Activated CD4-positive, CD25-positive, alpha-beta regulatory T cell treated with anti-CD3 and anti-CD28 coated beads, Interleukin-2, amount 50 U/mL, for 24 hours (primary cell): ENCODE results near the gene DUS1L.

Experiments used
- ATAC-seq, 2 donors: fragments of 150-1000 bp; cut with Tn5 transposase; one replicate each; pipeline ENCODE4 v1.10.0; 2021; ENCODE audit warnings: mild to moderate bottlenecking in 1 of 2, moderate library complexity in 1 of 2

The DUS1L gene

DNA sequence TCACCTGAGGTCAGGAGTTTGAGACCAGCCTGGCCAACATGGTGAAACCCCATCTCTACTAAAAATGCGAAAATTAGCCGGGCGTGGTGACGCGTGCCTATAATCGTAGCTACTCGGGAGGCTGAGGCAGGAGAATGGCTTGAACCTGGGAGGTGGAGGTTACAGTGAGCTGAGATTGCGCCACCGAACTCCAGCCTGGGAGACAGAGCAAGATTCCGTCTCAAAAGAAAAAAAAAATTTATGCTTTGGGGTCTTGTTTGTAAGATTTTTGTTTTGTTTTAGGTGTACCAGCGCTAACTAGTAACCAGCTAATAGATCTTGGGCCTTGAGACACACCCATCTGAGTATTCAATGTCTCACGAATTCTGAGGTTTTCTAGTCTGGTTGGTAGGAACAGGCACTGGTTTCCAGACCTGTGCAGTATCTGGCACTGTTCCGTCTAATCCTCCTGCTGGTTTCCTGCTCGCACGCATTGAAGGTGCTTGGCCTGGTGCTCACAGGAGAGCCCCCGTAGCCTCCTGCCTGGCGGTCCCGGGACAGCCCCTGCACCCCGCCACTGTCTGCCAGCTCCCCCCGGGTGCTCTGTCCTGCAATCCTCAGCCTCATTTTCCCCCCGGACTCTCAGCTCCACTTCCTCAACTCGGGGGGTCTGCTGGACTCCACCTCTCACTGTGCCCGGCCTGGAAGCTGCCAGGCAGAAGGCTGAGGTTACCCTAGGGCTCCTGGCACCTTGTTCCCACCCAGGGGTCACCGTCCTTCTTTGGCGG lies 10.6 kb upstream of the DUS1L start:
- peak in 1 of 2 donors; percentile 12 for ATAC-seq

DNA sequence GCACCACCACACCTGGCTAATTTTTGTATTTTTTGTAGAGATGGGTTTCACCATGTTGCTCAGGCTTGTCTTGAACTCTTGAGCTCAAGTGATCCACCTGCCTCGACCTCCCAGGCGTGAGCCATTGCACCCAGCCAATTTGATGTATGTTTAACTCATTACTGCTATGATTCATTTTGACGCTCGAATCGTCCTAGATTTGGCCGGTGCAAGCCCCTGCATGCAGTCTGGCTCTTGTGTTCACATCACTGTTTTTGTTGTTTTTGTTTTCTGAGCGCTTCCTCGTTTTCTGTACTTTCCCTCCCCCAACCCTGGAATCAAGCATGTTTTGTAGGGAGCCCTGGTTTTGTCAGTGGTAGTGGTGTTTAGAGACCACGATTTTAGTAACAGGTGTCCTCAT lies 7.8 kb upstream of the DUS1L start:
- no peak for ATAC-seq

DNA sequence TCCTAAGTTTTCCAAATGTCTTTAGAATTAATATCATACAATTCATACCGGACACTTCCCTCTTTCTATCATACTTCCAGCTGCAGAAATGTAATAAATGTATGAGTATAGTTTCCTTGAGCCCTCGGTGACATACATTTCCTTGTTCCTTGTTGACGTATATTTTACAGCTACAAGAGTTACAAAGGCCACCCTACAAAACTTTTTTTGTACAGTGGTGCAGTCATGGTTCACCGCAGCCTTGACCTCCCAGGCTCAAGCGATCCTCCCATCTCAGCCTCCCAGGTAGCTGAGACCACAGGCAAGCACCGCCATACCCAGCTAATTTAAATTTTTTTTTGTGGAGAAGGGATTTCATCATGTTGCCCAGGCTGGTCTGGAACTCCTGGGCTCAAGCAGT lies 7.2 kb upstream of the DUS1L start:
- ATAC-seq = no peak

DNA sequence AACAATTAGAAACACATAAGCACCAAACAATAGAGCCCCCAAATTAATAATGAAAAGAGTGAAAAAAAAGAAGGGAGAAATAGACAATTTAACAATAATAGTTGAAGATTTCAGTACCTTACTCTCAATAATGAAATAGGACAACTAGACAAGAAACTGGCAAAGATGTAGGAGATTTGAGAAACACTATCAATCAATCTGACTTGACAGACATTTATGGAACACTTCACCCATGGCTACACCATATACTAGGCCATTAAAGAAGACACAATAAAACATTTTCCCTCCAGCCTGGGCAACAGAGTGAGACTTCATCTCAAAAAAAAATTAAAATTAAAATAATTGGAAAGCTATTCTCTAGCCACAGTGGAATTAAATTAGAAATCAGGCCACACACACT lies 5.0 kb upstream of the DUS1L start:
- ATAC-seq = no peak

DNA sequence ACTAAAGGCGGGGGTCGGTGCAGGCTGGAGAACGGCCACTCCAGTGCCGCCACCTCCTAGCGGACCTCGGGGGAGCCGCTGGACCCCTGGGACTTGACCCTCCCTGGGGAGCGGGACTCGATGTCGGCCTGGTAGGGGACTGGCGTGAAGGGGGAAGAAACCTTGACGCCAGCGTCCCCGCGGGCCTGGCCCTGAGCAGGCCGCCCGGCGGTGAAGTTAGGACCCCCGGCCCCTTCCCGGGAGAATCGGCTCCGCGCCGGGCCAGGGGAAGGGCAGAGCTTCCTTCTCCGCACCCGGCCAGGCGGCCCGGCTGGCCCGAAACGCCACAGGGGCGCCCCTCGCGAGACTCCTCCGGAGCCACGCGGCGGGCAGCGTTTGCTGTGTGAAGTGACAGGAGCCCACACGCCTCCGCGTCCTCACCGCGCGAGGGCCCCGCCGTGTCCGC lies 389 bp downstream of the DUS1L start:
- ATAC-seq = peak; percentile 50 to 51

DNA sequence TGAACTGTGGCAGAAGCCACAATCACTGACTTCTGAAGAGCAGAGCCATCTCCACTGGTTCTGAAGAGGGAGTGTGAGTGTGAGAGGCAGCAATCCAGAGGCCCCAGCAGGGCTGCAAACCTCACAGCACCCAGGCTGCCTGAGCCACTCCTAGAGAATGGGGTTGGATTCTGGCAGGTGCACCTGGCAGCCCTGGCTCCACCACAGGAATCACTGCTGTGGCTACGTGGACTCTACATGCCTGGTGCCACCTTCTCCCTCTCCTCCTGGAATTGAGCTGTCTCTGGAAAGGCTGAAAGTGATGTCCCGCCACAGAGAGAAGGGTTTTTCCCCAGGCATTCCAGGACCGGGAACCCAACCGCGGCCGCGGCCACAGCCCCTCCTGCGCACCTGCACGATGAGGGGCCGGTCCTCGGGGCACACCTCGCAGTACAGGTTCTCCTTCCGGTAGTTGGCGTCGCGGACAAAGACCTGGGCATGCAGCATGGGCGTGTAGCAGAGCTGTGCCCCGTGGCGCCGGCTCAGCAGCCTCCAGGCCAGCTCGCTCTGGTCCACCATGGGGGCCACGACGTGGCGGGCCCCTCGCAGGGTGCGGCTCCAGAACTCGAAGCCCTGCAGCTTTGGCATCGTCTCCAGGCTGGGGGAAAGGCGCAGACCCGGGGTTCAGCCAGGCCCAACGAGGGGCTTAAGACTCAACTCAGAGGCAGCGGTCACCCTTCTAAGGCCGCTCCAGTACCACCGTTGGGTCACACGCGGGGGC lies 991 bp downstream of the DUS1L start:
- no peak for ATAC-seq

DNA sequence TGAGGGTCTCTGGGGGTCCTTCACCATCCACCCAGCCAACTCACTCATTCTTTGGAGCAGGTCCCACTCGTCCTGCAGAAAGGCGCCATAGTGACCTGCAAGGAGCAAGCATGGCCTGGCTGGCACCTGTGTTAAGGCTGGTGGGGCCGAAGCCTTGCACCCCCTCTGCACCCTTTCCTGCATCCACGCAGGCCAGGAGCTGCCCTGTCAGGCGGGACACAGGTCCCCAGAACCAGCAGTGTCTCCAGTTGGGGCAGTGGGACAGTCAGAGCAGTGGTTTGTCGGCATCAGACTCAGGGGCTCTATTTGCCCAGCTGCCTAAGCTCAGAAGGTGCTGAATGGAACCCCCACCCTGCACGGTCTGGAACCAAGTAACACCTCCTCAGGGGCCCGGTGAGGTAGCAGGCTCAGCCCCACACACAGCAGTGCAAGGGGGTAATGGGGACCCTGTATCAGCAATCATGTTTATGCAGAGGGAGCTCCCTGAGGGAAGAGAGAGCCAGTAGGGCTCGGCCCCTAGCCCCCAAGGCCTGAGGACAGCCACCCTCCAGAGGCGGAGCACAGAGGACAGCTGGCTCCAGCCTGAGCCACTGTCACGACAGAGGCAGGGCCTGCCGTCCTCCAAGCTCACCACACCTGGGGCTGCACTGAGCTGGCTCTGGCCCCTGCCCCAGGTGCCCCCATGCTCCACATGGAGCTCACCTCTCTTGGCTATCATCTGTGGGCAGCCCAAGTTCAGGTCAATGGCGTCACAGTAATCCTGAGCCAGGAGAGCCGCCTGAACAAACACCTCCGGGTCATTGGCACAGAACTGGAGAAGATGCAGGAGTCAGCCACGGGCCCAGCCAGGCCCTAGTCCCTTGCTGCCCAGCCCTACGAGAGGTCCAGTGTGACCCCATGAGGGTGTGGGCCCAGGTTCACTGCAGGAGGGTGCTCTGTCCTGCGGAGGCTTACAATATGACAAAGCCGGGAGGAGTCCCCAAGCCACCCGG lies 1.9 kb downstream of the DUS1L start:
- no peak for ATAC-seq

DNA sequence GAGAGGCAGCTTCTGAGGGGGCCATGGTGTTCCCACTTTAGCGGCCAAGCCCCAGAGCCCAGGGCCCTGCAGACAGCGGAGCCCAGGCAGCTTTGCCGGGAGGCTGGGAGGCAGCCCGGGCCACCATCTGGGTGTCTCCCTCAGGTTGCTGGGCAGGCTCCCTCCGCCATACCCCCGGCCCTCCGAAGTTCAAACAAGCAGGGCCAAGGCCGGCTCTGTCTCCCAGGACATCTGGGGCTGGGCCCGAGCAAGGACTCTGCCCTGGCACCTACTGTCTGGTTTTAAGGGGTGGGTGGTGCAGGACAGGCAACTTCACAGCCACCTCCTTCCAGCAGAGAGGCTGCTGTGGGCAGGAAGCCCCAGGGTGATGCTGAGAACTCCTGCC lies 2.6 kb downstream of the DUS1L start:
- no peak for ATAC-seq

DNA sequence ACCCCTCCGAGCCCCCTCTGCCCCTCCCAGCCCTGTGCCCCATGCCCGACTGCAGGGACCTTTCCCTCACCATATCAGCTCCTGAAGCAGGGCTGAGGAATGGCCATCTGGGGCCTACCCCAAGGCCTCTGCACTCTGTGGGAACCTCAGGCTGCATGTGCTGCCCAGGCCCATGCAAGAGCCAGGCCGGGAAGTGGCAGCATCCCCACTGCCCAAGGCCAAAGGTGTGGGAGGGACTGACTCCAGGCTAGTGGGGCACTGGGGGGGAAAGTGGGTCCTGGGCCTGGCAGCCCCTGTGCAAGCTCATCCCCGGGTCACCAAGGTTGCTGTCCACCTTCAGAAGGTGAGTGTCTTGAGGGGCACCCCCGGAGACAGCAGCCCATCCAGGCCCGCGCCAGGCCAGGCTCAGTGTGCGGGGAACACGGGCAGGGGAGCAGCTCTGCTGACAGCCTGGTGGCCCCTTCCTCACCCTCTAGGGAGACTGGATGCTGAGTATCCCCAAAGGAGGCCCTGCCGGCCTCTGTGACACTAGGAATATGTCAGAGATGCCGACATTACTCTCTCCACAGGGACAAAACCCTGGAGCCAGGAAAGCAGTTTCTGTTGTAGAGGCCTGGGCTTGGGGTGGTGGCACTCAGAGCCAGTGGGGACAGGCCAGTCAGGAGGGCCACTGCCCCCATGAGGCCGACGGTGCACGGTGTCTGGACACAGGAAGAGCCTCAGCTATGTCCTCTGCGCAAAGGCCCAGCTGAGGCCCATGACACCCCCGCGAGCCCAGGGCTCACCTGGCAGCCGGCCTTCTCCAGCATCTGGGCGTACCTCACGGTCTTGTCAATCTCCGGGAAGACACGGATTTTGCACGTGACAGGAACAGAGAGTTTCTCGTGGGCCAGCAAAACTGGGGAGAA lies 3.3 kb downstream of the DUS1L start:
- no peak for ATAC-seq

DNA sequence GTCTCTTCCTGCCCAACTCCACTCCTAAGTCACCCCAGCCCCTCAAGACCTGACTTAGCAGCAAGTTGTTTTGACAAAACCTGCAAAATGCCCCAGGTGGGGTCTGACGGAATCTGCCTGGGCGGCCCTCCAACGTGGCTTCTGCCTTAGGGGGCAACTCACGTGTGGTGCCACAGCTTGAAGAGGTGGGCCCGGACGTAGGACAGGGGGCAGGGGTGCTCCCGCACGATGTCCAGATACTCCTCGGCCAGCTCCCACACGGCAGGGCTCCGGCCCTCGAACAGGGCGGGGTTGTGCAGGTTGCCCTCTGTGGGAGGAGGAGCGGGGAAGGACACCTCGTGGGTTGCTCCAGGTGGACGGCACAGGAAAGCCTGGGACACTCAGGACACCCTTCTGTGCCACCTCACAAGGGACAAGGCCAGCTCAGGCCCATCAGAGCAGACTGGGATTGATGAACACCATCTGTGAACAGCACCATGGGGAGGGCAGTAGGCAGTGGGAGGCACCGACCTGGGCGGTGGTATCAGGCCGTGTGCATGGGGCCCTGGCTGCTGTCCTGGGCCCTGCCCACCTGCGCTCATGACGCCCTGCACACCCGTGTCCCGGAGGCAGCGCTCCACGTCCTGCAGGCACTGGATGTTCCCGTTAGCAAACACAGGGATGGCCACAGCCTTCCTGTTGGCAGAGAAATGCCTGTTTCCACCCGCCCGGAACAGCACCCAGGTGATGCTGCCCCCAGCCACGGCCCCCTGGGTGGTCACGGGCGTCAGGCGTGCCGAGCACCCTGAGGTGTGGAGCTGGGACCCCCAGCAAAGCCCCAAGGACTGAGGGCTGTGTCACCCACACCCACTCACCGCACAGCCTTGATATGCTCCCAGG lies 4.3 kb downstream of the DUS1L start:
- ATAC-seq = no peak

DNA sequence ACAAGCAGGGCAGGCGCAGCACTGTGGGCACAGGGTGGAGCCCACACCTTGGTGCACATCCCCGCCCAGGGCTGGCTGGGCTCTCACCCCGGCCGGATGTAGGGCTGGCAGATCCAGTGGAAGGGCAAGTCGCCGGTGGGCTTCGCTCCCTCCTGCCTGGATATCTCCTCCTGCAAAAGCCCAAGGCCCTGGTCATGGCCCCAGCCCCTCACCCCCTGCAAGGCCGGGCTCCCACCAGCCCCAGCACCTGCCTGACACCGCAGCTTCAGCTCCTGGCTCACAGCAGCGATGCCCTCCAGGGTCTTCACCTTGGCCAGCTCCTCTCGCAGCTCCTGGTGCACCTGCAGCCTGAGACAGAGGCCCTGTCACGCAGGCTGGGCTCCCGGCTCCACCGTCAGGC lies 5.0 kb downstream of the DUS1L start:
- no peak for ATAC-seq

DNA sequence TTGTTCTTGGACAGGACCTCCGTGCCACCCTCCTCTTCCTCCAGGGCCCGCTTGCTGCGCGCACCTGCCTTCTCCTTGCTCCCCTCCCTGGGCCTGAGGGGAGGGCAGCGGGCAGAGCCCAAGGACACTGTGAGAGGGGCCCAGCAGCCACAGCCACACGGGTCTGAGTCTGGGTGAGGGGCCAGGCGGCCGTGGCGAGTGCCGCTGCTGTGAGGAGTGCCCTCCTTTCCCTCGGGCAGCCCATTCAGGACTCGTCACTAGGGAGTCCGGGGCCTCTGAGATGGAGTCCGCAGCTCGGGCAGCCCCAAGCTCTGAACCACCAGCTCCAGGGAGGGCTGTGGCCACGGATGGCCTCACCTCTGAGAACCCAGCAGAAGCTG lies 5.6 kb downstream of the DUS1L start:
- ATAC-seq = no peak

DNA sequence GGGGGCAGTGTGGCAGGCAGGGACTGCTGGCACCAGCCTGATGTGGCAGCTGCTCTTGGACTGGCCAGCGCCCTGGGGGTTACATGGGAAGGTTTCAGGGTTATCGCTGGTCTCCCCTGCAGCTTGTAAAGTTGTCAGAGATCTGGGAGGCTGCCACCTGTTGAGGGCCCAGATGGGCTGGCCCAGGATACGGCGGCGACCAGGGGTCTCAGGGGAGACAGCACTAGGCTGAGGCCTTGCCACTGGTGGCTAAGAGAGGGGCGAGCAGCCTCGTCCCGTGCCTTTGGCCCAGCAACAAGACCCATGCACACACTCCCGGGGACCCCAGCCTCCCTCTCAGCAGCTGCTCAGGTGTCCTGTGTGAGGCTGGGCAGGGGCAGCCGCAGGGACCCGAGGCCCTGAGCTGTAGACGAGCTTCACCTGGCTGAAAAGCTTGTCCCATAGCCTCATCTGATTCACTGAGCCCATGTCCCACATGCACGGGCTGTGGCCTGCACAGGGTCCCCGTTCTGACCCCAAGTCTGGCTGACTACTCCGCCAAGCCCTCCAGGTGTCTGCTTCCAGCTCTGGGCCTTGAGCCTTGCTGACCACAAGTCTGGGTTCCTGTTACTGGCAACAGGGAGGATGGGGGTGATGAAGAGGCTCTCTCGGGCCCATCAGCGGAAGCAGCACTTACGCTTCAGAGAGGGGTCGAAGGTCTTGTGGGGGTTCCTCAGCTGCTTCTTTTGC lies 6.2 kb downstream of the DUS1L start:
- ATAC-seq = no peak

DNA sequence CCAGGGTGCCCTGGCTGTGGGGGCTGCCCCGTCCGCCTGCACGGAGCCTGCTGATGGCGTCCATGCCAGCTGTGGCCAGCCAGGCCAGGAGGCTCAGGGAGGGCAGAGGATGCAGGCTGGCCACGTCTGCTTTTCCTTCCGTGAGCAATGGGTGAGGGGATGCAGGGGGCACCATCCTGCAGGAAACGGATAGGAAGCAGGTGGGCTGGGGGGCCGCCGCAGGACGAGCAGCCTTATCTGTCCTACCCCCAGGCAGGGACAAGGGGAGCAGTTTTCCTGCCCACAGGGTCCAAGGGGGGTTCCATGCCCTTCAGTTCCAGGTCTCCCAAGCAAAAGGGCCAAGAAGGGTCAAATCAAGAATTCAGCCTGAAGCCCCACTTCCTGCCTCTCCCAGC lies 6.8 kb downstream of the DUS1L start:
- ATAC-seq = no peak

DNA sequence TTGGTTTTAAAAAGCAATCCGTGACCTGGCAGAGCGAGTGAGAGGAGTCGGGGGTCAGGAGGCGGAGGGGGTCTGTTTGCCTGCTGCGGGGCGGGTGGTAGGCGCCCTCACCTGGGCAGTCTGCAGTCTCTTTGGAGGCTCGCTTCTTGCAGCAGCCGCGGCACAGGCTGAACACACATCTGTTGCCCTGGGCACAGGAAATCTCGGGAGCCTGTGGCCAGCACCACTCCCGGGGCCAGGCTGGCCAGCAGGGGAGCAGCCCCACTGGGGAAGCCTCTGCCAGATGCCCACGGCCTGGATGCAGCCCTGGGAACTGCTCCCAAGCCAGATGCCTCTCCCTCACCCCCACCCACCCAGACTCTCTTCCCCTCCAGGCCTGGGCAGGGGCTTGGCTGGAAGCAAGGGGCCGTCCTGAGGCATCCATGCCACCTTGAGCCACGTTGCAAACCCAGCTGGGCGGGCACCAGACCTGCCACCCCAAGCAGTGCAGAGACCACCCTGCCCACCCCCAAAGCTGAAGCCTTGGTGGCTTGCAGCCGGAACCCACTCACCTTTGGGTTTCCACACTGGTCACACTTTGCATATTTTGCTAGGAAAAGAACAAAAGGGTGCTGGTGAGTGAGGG lies 7.3 kb downstream of the DUS1L start:
- ATAC-seq = no peak

DNA sequence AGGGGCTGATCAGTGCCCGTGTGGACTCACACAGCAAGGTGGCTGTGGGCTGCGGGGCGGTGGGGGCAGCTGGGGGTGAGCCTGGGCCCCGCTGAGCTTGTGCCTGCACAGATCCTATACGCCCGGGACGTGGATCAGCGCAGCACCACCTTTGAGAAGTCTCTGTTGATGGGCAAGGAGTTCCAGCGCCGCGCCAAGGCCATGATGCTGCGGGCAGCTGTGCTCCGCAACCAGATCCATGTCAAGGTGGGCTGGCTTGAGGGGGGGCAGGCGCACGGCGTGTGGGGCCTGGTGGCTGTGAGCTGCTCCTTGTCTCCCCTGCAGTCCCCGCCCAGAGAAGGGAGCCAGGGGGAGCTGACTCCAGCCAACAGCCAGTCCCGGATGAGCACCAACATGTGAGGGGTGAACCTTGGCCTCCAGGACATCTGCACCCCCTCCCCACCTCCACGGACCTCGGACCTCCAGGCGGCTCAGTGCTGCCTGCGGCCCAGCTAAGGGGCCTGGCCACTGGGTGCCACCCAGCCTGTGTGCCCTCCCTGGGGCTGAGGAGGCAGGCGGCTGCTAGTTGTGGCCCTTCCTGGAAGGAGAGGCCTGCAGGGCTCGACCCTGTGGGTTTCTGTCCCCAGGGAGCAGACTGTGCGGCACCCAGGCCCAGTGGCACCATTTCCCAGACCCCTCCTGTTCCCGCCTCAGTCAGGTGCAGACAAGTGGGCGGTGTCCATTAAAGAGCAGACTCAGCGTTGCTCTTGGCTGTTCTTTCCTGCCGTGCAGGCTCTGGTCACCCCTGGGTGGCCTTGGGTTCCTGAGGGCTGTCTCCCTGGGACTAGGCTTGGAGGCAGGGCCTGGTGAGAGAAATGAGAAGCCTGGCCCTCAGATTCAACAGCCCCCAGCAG lies 8.6 kb downstream of the DUS1L start:
- no peak for ATAC-seq

DNA sequence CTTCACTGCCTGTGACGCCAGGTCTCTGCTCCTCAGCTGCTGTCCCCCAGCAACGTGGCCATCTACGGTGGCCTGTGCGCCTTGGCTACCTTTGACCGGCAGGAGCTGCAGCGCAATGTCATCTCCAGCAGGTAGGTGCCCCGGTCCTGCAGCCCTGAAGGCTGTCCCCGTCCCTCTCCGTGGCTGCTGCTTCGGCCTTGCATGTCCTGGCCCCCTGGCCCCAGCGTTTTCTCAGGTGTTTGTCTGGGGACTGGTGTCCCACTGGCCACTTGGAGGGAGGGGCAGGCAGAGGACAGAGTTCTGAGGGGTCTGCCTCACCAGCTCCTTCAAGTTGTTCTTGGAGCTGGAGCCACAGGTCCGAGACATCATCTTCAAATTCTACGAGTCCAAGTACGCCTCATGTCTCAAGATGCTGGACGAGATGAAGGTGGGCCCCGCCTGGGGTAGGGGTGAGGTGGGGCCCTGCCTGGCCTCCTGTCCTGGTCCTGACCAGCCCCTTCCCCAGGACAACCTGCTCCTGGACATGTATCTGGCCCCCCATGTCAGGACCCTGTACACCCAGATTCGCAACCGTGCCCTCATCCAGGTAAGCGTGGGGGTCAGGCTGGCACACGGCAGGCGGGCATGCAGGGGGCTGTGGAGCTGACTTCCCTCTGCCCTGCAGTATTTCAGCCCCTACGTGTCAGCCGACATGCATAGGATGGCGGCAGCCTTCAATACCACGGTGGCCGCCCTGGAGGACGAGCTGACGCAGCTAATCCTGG lies 9.5 kb downstream of the DUS1L start:
- ATAC-seq = no peak
